HCT116 (cell line): ENCODE results near the gene SUMO4. TPM values are rescaled to one million over a fixed set of nuclear protein-coding genes. Genes with fewer than 3 reads are reported as not detected.

Source experiments
- total RNA-seq: library from RNA; stranded (reverse); gene quantifications from one replicate; pipeline ENCODE4 v1.2.1, GENCODE V29; 2021; ENCODE audit not compliant: unreplicated experiment

Gene SUMO4
- total RNA-seq, 1 experiment from 2014 or later, result 1.6 TPM

Other genes with a start within 250 kb of the SUMO4 start
- gene TAB2, start 82.5 kb upstream of the SUMO4 start, total RNA-seq, result 56.7 TPM
- 0.30 TPM for gene ZC3H12D, start 84.8 kb downstream of the SUMO4 start, total RNA-seq
- gene PPIL4, start 145.8 kb downstream of the SUMO4 start, total RNA-seq, result 31.0 TPM
- gene GINM1, start 166.1 kb downstream of the SUMO4 start, total RNA-seq, result 25.0 TPM
- 20.6 TPM for gene KATNA1, start 248.5 kb downstream of the SUMO4 start, total RNA-seq